ENCODE results near the gene OR4D10. TPM values are rescaled to one million over a fixed set of nuclear protein-coding genes. Genes with fewer than 3 reads are reported as not detected.

OR4D10 gene
- total RNA-seq (2013; cell fraction: nucleolus; rRNA removed), result not detected in 2 replicates
- total RNA-seq (2014; rRNA removed), result not detected in 2 replicates
- total RNA-seq (2014; rRNA removed; fragmentation: Illumina TruSeq; extraction: Trizol), result not detected in 2 replicates
- not detected in 2 replicates for total RNA-seq (2021)
- polyA plus RNA-seq (2011; ENCODE audit: low read depth), result not detected
- not detected in 2 replicates for polyA plus RNA-seq (2011; rRNA removed)
- polyA plus RNA-seq (2011; cell fraction: cytosol; rRNA removed), result not detected in 2 replicates
- polyA plus RNA-seq (2011; cell fraction: nucleus; rRNA removed), result not detected in 2 replicates
- polyA plus RNA-seq (2012), result not detected in 2 replicates
- not detected in 2 replicates for polyA plus RNA-seq (2014; fragmentation: Illumina TruSeq; extraction: Trizol)
- not detected for polyA plus RNA-seq (2014; fragmentation: Nextera tagmentation; extraction: Ambion mirVana)
- polyA plus RNA-seq (2014; rRNA removed), result not detected in 2 replicates
- polyA plus RNA-seq (2016; fragmentation: Nextera tagmentation; extraction: Ambion mirVana), result not detected
- not detected in 2 replicates for polyA minus RNA-seq (2011; rRNA and poly(A)+ RNA removed)
- not detected in 2 replicates for polyA minus RNA-seq (2011; cell fraction: cytosol; rRNA and poly(A)+ RNA removed)
- polyA minus RNA-seq (2011; cell fraction: nucleus; rRNA and poly(A)+ RNA removed), result not detected in 2 replicates
- Bru-seq, nascent RNA, result not detected
- BruChase-seq, experiment 1, labeled RNA remaining after a 6-hour chase, result not detected
- BruChase-seq, experiment 2, labeled RNA remaining after a 2-hour chase, result not detected
- long read RNA-seq, experiment 1, result 0 reads
- long read RNA-seq, experiment 2, result 0 reads

GRCh38 chr11:59473015-59473414 lies at the start of gene OR4D10:
Gene OR4D10 (plus strand): TSS chr11:59473315. CDS start chr11:59477430, 4,115 bp downstream.
- no peak for TF ChIP-seq GATAD2B (conservative IDR thresholded peaks at IDR 0.05; ENCODE audit: low read depth)
- TF ChIP-seq SMARCA5 (IDR thresholded peaks at IDR 0.05), result no peak
- no peak for TF ChIP-seq USF1 (IDR thresholded peaks at IDR 0.05; ENCODE audit: borderline replicate concordance, extremely low read length, insufficient read depth, low read depth, low read length)
- no peak for TF ChIP-seq BCL3 (IDR thresholded peaks at IDR 0.05; ENCODE audit: borderline replicate concordance, insufficient read depth, low read depth, low read length, poor library complexity, severe bottlenecking)
- TF ChIP-seq CBX5 (IDR thresholded peaks at IDR 0.05; ENCODE audit: low read depth), result no peak
- TF ChIP-seq POLR2A (IDR thresholded peaks at IDR 0.05; ENCODE audit: low read depth, low read length), result no peak
- TF ChIP-seq CTCF (IDR thresholded peaks at IDR 0.05 in 2 of 3, conservative IDR thresholded peaks at IDR 0.05 in 1 of 3; ENCODE audit: control insufficient read depth in 2 of 3, extremely low read depth in 1 of 3, insufficient read depth in 1 of 3, low read depth in 3 of 3, low read length in 3 of 3), result no peak
- no peak for TF ChIP-seq TARDBP (IDR thresholded peaks at IDR 0.05; ENCODE audit: borderline replicate concordance)
- TF ChIP-seq SUPT20H (IDR thresholded peaks at IDR 0.05; ENCODE audit: borderline replicate concordance, control insufficient read depth, low read depth, low read length), result no peak
- no peak for TF ChIP-seq RAD51 (IDR thresholded peaks at IDR 0.05)
- no peak for TF ChIP-seq BACH1 (IDR thresholded peaks at IDR 0.05; ENCODE audit: borderline replicate concordance)
- no peak for TF ChIP-seq LARP7 (IDR thresholded peaks at IDR 0.05)
- TF ChIP-seq SMC3 (IDR thresholded peaks at IDR 0.05; ENCODE audit: borderline replicate concordance, low read length), result no peak
- TF ChIP-seq USF2 (IDR thresholded peaks at IDR 0.05; ENCODE audit: borderline replicate concordance, low read depth, low read length), result no peak
- POLR2A ChIA-PET, result no interaction called here
- DNase-seq (ENCODE audit: low read depth, low spot score) (no peak), FAIRE-seq (no peak), ATAC-seq (no peak)
- intact Hi-C loops (cut with micrococcal nuclease; ENCODE audit: unreplicated experiment), result no loop called here
- Histone ChIP-seq H2AFZ (ENCODE audit: control insufficient read depth, low read depth, low read length) (no peak within 1 kb of the TSS), H3K4me1 (ENCODE audit: control insufficient read depth, insufficient read depth, low read length) (no peaks in the 10 kb centered on the region; the same call in 1 of the 2 replicates), H3K4me3 (no peak within 1 kb of the TSS), H3K27me3 (replicated peaks in 1 of 2; ENCODE audit: control insufficient read depth in 2 of 2, insufficient read depth in 2 of 2, low read length in 1 of 2) (no peaks in the 10 kb centered on the region), H3K36me3 (ENCODE audit: control insufficient read depth in 2 of 2, insufficient read depth in 2 of 2, low read length in 1 of 2) (no peaks in the 10 kb centered on the region), H3K4me2 (ENCODE audit: control insufficient read depth, insufficient read depth) (no peak within 1 kb of the TSS), H3K9me3 (replicated peaks; ENCODE audit: control insufficient read depth, insufficient read depth, low read length) (no peaks in the 10 kb centered on the region), H3K27ac (ENCODE audit: control insufficient read depth, insufficient read depth) (no peak within 1 kb of the TSS), H3K9ac (ENCODE audit: control insufficient read depth, insufficient read depth, low read length) (no peak within 1 kb of the TSS), H3K79me2 (ENCODE audit: control insufficient read depth, insufficient read depth, low read length) (no peaks in the 10 kb centered on the region), H4K20me1 (ENCODE audit: control insufficient read depth, insufficient read depth) (no peaks in the 10 kb centered on the region)
- CTCF ChIA-PET, result no interaction called here
- SMC1A ChIA-PET (ENCODE audit: uncharacterized antibody, unreplicated experiment), result no interaction called here
- in situ Hi-C loops (cut with MboI), result no loop called here
- RAD21 ChIA-PET (ENCODE audit: unreplicated experiment), result no interaction called here
- BruUV-seq (replicated peaks), result no TSS peak
